Endodermal cell (in vitro differentiated cells): ENCODE data around the gene BTRC. TPM values are rescaled to one million over a fixed set of nuclear protein-coding genes. Genes with fewer than 3 reads are reported as not detected.

Source experiments
- DNase-seq: peaks from one replicate; pipeline ENCODE4 v3.0.0-alpha.2; 2017
- H3K27ac ChIP-seq: 2 replicates; pipeline ENCODE4 v1.5.1; 2013; ENCODE audit warnings: mild to moderate bottlenecking, low read depth, low read length, moderate library complexity
- H3K27me3 ChIP-seq: 2 replicates; pipeline ENCODE4 v1.6.1; 2013; ENCODE audit warnings: mild to moderate bottlenecking, low read length, moderate library complexity; ENCODE audit not compliant: insufficient read depth, control insufficient read depth, poor library complexity, severe bottlenecking
- H3K36me3 ChIP-seq: 2 replicates; pipeline ENCODE4 v1.7.0; 2013; ENCODE audit warnings: mild to moderate bottlenecking, low read length, moderate library complexity; ENCODE audit not compliant: control insufficient read depth, insufficient read depth
- H3K4me1 ChIP-seq: one replicate; pipeline ENCODE4 v1.7.0; 2013; ENCODE audit warnings: low read length; ENCODE audit not compliant: control insufficient read depth, insufficient read depth
- H3K4me3 ChIP-seq: 2 replicates; pipeline ENCODE4 v1.5.1; 2013; ENCODE audit warnings: mild to moderate bottlenecking, low read length, moderate library complexity
- H3K9ac ChIP-seq: 2 replicates; pipeline ENCODE4 v1.6.1; 2013; ENCODE audit warnings: mild to moderate bottlenecking, low read length, moderate library complexity; ENCODE audit not compliant: poor library complexity, severe bottlenecking; ENCODE audit errors: extremely low read depth
- H3K9me3 ChIP-seq: 2 replicates; pipeline ENCODE4 v1.6.1; 2013; ENCODE audit warnings: mild to moderate bottlenecking, low read length, moderate library complexity; ENCODE audit not compliant: control insufficient read depth
- H3K27ac Mint-ChIP-seq: 2 replicates; pipeline ENCODE4 v1.8.0; 2020; ENCODE audit warnings: mixed read lengths
- H3K27me3 Mint-ChIP-seq: 2 replicates; pipeline ENCODE4 v1.8.0; 2021; ENCODE audit warnings: mild to moderate bottlenecking, mixed read lengths; ENCODE audit not compliant: insufficient read depth
- H3K36me3 Mint-ChIP-seq: 2 replicates; pipeline ENCODE4 v1.8.0; 2020; ENCODE audit warnings: low read depth, mixed read lengths
- H3K4me1 Mint-ChIP-seq: 2 replicates; pipeline ENCODE4 v1.8.0; 2020; ENCODE audit warnings: mixed read lengths
- H3K4me3 Mint-ChIP-seq: 2 replicates; pipeline ENCODE4 v1.8.0; 2020; ENCODE audit warnings: mild to moderate bottlenecking, moderate library complexity, mixed read lengths
- H3K9me3 Mint-ChIP-seq: 2 replicates; pipeline ENCODE4 v1.8.0; 2020; ENCODE audit warnings: mild to moderate bottlenecking, mixed read lengths
- CTCF ChIP-seq: fragments of 200-600 bp; sonication (generic); conservative IDR thresholded peaks from 2 replicates; pipeline ENCODE4 v1.5.0; 2021; ENCODE audit warnings: antibody characterized with exemption, mild to moderate bottlenecking
- WGBS, 2 experiments: methylation state at CpG; one replicate each; pipeline versions ENCODE4 v1.1.5 to v1.1.7; 2013; ENCODE audit warnings: missing lambda C conversion rate in 2 of 2, mixed read lengths in 1 of 2; ENCODE audit not compliant: insufficient coverage in 1 of 2, insufficient read length in 1 of 2; 5-methylcytosine and 5-hydroxymethylcytosine counted together
- total RNA-seq, 2 donors: library from RNA; stranded (reverse); fragmentation: NEBNext Ultra II Directional in 1 of 2; extraction: Animal tissue kit (Norgen Biotek cat#: 25700) in 1 of 2; gene quantifications; 2 replicates in 1 of 2; 3 replicates in 1 of 2; pipeline ENCODE4 v1.2.1, GENCODE V29; 2021

BTRC gene
- total RNA-seq, 2 donors from 2014 or later = 30.1 to 38.2 TPM

GRCh38 chr10:101452176-101452575, 98.2 kb downstream of the BTRC start:
- Mint-ChIP-seq H3K36me3 (no peaks in the 10 kb centered on the region), H3K9me3 (no peaks in the 10 kb centered on the region), H3K27ac (no peak overlapping the region), H3K27me3 (peaks cover 8% of the 10 kb centered on the region), H3K4me1 (peaks cover 51% of the 10 kb centered on the region), H3K4me3 (no peak overlapping the region)
- DNase-seq = no peak
- Histone ChIP-seq H3K4me1 (peaks cover 28% of the 10 kb centered on the region), H3K27me3 (peaks cover 25% of the 10 kb centered on the region), H3K4me3 (no peak overlapping the region), H3K27ac (no peak overlapping the region), H3K9ac (no peak overlapping the region), H3K9me3 (no peaks in the 10 kb centered on the region), H3K36me3 (no peaks in the 10 kb centered on the region)
- TF ChIP-seq CTCF = no peak
- WGBS, 2 experiments = 96 to 100% methylated on average over 1 of the region's 1 CpG

- no peaks in the 10 kb centered on the region for H3K36me3 Mint-ChIP-seq
- Histone ChIP-seq H3K9ac (no peak overlapping the region), H3K36me3 (no peaks in the 10 kb centered on the region), H3K9me3 (no peaks in the 10 kb centered on the region), H3K27ac (no peak overlapping the region), H3K4me3 (no peak overlapping the region), H3K4me1 (peaks cover 28% of the 10 kb centered on the region), H3K27me3 (peaks cover 25% of the 10 kb centered on the region)
- no peak overlapping the region for H3K4me3 Mint-ChIP-seq
- no peak overlapping the region for H3K27ac Mint-ChIP-seq
- no peaks in the 10 kb centered on the region for H3K9me3 Mint-ChIP-seq
- no peak for DNase-seq
- H3K4me1 Mint-ChIP-seq = peaks cover 51% of the 10 kb centered on the region
- no peak for TF ChIP-seq CTCF
- H3K27me3 Mint-ChIP-seq = peaks cover 8% of the 10 kb centered on the region
- 100% methylated on average over 1 of the region's 1 CpG; no CpG with 5 or more reads in 1 of the 2 experiments for WGBS, 2 experiments
Observed at GRCh38 chr10:101452593-101452992, 98.6 kb downstream of the BTRC start.

- WGBS, 2 experiments = 86 to 100% methylated on average over 1 of the region's 1 CpG
- H3K9me3 Mint-ChIP-seq = no peaks in the 10 kb centered on the region
- H3K27ac Mint-ChIP-seq = no peak overlapping the region
- H3K27me3 Mint-ChIP-seq = peaks cover 8% of the 10 kb centered on the region
- no peaks in the 10 kb centered on the region for H3K36me3 Mint-ChIP-seq
- H3K9me3 ChIP-seq = no peaks in the 10 kb centered on the region
- peaks cover 25% of the 10 kb centered on the region for H3K27me3 ChIP-seq
- peaks cover 46% of the 10 kb centered on the region for H3K4me1 Mint-ChIP-seq
- H3K36me3 ChIP-seq = no peaks in the 10 kb centered on the region
- no peak overlapping the region for H3K9ac ChIP-seq
- H3K4me1 ChIP-seq = peaks cover 26% of the 10 kb centered on the region
- no peak overlapping the region for H3K4me3 Mint-ChIP-seq
- H3K4me3 ChIP-seq = no peak overlapping the region
- TF ChIP-seq CTCF = no peak
- no peak for DNase-seq
- no peak overlapping the region for H3K27ac ChIP-seq
Observed at GRCh38 chr10:101453318-101453717, 99.4 kb downstream of the BTRC start.
